Measurements from ENCODE around the gene RAD18.

DNA sequence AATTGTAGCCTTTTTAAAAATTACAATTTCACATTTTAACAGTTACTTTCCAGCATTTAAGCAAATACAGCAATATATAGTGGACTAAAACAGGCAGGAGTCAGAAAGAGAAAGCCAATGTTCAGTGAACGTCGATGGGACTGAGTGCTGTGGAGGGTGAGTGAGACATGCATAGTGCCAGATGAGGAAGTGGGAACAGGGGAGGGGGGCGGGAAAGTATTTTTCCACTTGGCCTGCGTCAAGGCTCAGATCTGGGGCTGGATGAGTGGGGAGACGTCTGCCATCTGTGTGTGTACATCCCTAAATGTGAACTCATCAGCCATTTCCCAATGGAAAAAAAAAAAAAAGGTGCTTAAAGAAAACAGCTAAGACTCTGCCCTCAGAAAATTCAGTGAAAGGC, 19.2 kb upstream of the RAD18 start:
- no peak for TF ChIP-seq EZH2 (IDR thresholded peaks at IDR 0.05; ENCODE audit: borderline replicate concordance, insufficient read depth, low read depth, low read length, poor library complexity, severe bottlenecking)
- TF ChIP-seq, protein P1, sequence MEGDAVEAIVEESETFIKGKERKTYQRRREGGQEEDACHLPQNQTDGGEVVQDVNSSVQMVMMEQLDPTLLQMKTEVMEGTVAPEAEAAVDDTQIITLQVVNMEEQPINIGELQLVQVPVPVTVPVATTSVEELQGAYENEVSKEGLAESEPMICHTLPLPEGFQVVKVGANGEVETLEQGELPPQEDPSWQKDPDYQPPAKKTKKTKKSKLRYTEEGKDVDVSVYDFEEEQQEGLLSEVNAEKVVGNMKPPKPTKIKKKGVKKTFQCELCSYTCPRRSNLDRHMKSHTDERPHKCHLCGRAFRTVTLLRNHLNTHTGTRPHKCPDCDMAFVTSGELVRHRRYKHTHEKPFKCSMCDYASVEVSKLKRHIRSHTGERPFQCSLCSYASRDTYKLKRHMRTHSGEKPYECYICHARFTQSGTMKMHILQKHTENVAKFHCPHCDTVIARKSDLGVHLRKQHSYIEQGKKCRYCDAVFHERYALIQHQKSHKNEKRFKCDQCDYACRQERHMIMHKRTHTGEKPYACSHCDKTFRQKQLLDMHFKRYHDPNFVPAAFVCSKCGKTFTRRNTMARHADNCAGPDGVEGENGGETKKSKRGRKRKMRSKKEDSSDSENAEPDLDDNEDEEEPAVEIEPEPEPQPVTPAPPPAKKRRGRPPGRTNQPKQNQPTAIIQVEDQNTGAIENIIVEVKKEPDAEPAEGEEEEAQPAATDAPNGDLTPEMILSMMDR (IDR thresholded peaks at IDR 0.05): no peak
